GM10266 (cell line): ENCODE data around the gene CDCP2.
"Not testable (repeated sequence)": the region's sequence is repeated elsewhere in the genome, so short reads cannot be mapped to it uniquely, and the experiment has no call there.

Source experiments
- DNase-seq: peaks from one replicate; pipeline ENCODE4 v3.0.0; 2012; ENCODE audit errors: extremely low spot score
- TF ChIP-seq, protein P1 (sequence below): IDR thresholded peaks from 2 replicates; pipeline ENCODE4 v1.5.1; 2012; ENCODE audit warnings: mild to moderate bottlenecking, low read depth; ENCODE audit not compliant: control insufficient read depth, insufficient read depth; ENCODE audit errors: missing control alignments

The CDCP2 gene

DNA sequence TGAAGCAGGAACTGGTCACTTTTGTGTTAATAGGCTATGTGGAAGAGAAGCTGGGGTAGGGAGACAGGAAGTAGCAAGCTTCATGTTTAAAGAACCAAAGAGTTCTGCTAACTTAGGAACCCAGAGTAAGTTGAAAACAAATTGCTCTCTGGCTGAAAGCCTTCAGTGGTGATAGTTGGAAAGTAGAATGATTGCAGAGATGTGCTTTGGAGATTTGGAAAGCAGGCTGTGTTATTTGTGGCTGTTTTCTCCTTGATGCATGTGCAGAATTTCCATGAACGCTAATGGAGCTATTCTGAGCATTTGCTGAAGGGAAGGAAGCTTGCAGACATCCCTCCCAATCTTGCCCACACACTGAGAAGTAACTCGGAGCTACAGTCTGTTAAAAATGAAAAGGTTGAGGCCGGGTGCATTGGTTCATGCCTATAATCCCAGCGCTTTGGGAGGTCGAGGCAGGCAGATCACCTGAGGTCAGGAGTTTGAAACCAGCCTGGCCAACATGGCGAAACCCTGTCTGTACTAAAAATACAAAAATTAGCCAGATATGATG is 53.7 kb downstream of the CDCP2 start:
- DNase-seq = no peak
- TF ChIP-seq, protein P1, sequence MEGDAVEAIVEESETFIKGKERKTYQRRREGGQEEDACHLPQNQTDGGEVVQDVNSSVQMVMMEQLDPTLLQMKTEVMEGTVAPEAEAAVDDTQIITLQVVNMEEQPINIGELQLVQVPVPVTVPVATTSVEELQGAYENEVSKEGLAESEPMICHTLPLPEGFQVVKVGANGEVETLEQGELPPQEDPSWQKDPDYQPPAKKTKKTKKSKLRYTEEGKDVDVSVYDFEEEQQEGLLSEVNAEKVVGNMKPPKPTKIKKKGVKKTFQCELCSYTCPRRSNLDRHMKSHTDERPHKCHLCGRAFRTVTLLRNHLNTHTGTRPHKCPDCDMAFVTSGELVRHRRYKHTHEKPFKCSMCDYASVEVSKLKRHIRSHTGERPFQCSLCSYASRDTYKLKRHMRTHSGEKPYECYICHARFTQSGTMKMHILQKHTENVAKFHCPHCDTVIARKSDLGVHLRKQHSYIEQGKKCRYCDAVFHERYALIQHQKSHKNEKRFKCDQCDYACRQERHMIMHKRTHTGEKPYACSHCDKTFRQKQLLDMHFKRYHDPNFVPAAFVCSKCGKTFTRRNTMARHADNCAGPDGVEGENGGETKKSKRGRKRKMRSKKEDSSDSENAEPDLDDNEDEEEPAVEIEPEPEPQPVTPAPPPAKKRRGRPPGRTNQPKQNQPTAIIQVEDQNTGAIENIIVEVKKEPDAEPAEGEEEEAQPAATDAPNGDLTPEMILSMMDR = no peak

DNA sequence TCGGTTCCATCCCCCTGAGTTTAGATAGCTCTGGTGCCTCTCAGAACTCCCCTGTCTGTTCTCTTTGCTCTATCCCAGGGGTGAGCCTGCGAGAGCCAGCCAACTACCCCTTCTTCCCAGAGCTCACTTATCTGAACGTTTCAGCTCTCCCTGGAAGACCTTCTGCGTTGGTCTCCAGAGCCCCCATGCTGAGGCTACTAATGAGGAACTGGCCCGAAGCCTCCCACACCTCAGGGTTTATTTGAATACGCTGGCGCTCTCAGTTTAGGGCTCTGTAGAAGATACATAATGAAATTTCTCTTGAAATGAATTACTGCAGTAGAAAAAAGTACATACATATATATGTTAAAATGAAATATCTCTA is 55.9 kb downstream of the CDCP2 start:
- TF ChIP-seq, protein P1 = no peak
- no peak for DNase-seq

DNA sequence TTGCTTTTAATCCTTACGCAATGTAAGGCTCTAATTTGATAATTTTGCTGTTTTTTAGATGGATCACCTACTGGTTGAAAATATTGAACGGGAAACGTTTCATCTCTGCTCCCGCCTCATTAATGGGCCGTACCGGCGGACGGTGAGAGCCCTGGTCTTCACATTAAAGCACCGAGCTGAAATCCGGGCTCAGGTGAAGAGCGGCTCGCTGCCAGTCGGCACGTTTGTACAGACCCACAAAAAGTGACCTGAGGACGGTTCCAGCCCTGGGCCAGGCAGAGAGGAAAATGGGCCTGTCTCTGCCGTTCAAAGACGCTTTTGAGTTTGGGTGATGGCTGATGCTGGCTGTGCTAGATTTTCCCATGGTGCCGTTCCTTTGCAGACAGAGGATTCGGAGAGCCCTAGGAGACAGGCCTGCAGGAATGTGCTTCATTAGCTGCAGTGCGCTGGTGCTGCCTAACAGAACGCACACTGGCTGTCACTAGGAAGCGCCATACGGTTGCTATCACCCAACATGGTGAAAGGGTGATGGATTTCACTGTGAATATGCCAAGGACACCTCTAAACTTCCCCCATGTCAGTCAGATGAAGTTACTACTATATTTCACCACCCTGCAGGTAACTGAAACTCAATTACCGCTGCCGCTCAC is 56.4 kb downstream of the CDCP2 start:
- DNase-seq = no peak
- TF ChIP-seq, protein P1 = no peak

DNA sequence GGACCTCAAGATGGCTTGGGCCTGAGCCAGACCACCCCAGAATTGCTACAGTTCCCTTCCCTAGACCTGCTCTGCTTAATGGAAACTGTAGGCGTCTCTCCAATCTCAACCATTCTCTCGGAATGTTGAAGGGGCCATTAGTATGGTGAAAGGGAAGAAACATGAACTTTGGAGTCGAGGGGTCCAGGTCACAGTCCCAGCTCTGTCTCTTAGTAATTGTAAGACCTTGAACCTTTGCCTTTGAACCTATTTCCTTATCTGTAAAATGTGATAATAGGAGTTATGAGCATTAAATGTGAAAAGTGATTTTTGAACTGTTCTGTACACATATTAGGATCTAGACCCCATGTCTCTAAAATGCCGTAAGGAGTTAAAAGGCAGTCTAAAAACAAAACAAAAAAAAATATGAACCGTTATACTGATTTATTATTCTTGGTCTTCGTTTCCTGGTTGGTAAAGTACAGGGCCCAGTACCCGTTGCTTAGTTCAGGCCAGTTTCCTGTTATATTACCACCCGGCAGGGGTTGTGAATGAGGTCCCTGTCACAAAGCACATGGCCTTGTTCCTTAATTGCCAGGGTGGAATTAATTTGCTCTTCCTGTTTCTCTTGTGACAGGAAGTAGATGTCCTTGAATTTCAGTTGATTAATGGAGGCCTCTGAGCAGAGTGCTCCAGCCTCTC is 57.1 kb downstream of the CDCP2 start:
- TF ChIP-seq, protein P1 = no peak
- DNase-seq = no peak

DNA sequence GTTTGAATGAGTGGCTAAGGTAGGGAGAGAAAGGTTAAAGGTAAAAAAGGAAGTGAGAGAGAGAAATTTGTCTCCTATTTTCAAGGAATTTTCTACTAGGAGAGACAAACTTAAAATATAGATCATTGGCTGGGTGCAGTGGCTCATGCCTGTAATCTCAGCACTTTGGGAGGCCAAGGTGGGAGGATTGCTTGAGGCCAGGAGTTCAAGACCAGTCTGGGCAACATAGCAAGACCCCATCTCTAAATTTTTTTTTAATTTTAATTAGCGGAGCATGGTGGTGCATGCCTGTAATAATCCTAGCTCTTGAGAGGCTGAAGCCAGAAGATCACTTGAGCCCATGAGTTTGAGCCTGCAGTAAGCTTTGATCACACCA is 58.1 kb downstream of the CDCP2 start:
- not testable (repeated sequence) for DNase-seq

DNA sequence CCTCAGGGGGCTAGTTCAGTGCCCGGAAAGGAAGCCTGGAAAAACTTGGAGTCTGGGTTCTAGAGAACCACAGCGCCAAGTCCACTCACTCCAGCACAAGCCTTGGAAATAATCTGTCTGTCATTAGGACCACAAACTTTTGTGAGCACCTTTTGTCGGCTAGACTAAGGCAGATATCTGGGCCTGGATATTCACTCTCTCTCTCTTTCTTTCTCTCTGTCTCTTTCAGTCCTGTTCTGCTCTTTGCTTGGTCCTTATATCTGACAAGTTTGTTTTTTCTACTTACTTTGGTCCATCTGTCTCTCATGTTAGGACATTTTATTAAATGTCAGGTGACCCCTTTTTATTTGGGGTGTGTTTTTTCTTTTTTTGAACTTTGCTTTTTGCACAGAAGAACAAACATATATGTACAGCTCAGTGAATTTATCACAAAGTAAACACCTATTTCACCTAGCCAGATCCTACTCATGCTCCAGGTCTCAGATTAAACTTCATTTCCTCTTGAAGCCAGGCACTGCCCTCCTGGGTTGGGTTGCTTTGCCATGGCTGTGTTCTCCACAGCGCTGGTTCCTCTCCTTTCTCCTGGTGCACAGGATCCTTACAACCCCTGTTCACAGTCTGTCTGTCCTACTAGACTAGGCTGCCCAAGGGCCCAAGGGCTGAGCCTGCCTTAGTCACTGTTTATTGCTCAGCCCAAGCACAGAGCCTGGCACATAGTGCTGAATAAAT is 58.6 kb downstream of the CDCP2 start:
- DNase-seq = no peak
- TF ChIP-seq, protein P1 = no peak

DNA sequence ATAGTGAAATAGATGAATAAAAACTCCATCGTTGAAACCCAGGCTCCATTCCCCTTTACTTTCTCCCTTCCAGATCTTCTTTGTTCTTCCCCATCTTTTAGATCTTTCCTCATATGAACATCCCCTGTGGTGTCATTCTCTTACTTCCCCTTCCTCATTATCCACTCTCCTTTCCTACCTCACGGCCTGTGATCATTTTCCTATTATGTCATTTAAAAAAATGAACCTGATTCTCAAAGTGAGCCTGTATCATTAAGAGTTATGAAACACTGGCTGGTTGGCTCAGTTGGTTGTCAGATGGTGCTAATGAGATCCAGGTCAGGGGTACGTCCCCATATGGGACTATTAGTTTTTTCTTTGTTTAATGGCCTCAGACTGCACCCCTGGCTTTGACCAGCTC is 61.1 kb downstream of the CDCP2 start:
- TF ChIP-seq, protein P1 = no peak
- no peak for DNase-seq
